Mucosa of rectum (tissue), 2 donors: ENCODE data around the gene LBR.

Source experiments
- H3K27ac ChIP-seq, 2 donors: one replicate each; pipeline ENCODE4 v1.7.0; 2013; ENCODE audit warnings: inconsistent platforms in 2 of 2, low read depth in 2 of 2, low read length in 2 of 2
- H3K27me3 ChIP-seq, 2 donors: one replicate each; pipeline ENCODE4 v1.7.0; 2013; ENCODE audit warnings: low read length in 2 of 2; ENCODE audit not compliant: control insufficient read depth in 2 of 2, insufficient read depth in 2 of 2
- H3K36me3 ChIP-seq, 2 donors: one replicate each; pipeline ENCODE4 v1.7.0; 2013; ENCODE audit warnings: low read length in 2 of 2; ENCODE audit not compliant: control insufficient read depth in 2 of 2, insufficient read depth in 2 of 2
- H3K4me1 ChIP-seq, 2 donors: one replicate each; pipeline ENCODE4 v1.7.0; 2013; ENCODE audit warnings: low read length in 2 of 2, mild to moderate bottlenecking in 1 of 2; ENCODE audit not compliant: control insufficient read depth in 2 of 2, insufficient read depth in 2 of 2
- H3K4me3 ChIP-seq, 2 donors: one replicate each; pipeline ENCODE4 v1.7.0; 2013; ENCODE audit warnings: low read length in 2 of 2
- H3K9ac ChIP-seq, 2 donors: one replicate each; pipeline ENCODE4 v1.7.0; 2013; ENCODE audit warnings: low read length in 2 of 2, low read depth in 1 of 2, mild to moderate bottlenecking in 1 of 2
- H3K9me3 ChIP-seq, 2 donors: one replicate each; pipeline ENCODE4 v1.7.0; 2013; ENCODE audit warnings: low read length in 2 of 2; ENCODE audit not compliant: control insufficient read depth in 2 of 2
- donor health status: healthy.
- donor health status: Normal muscosa, but diverticular disease.

LBR gene

GRCh38 chr1:225462714-225463574, 35.1 kb upstream of the LBR start:
- Histone ChIP-seq H3K36me3 (no peaks in the 10 kb centered on the region), H3K9ac (no peak overlapping the region), H3K4me1 (peaks cover 10 to 29% of the 10 kb centered on the region in 2 donors), H3K27me3 (no peaks in the 10 kb centered on the region), H3K27ac (peak overlapping the region; percentile 28 to 72), H3K9me3 (no peaks in the 10 kb centered on the region), H3K4me3 (no peak overlapping the region)

GRCh38 chr1:225462429-225462713, 34.5 kb upstream of the LBR start:
- H3K4me1 ChIP-seq = peaks cover 10 to 26% of the 10 kb centered on the region in 2 donors
- no peaks in the 10 kb centered on the region for H3K9me3 ChIP-seq
- no peak overlapping the region for H3K9ac ChIP-seq
- no peaks in the 10 kb centered on the region for H3K27me3 ChIP-seq
- no peaks in the 10 kb centered on the region for H3K36me3 ChIP-seq
- H3K4me3 ChIP-seq = no peak overlapping the region
- H3K27ac ChIP-seq = peak overlapping the region in 1 of 2 donors; percentile 43

- Histone ChIP-seq H3K27me3 (no peaks in the 10 kb centered on the region), H3K4me1 (peaks cover 10 to 20% of the 10 kb centered on the region in 2 donors), H3K4me3 (no peak overlapping the region), H3K9me3 (no peaks in the 10 kb centered on the region), H3K9ac (no peak overlapping the region), H3K36me3 (no peaks in the 10 kb centered on the region), H3K27ac (peak overlapping the region in 1 of 2 donors; percentile 43)
Measured at GRCh38 chr1:225461533-225462428, 33.9 kb upstream of the LBR start.

GRCh38 chr1:225460737-225461532, 33.1 kb upstream of the LBR start:
- Histone ChIP-seq H3K4me1 (peaks cover 10 to 19% of the 10 kb centered on the region in 2 donors), H3K9ac (no peak overlapping the region), H3K4me3 (no peak overlapping the region), H3K36me3 (no peaks in the 10 kb centered on the region), H3K27me3 (no peaks in the 10 kb centered on the region), H3K27ac (peak overlapping the region in 1 of 2 donors; percentile 21), H3K9me3 (no peaks in the 10 kb centered on the region)

GRCh38 chr1:225460021-225460736, 32.3 kb upstream of the LBR start:
- H3K9me3 ChIP-seq = no peaks in the 10 kb centered on the region
- H3K9ac ChIP-seq = no peak overlapping the region
- peak overlapping the region in 1 of 2 donors; percentile 7 for H3K27ac ChIP-seq
- peaks cover 10 to 16% of the 10 kb centered on the region in 2 donors for H3K4me1 ChIP-seq
- no peak overlapping the region for H3K4me3 ChIP-seq
- no peaks in the 10 kb centered on the region for H3K27me3 ChIP-seq
- H3K36me3 ChIP-seq = no peaks in the 10 kb centered on the region

- peaks cover 6 to 9% of the 10 kb centered on the region in 2 donors for H3K4me1 ChIP-seq
- H3K4me3 ChIP-seq = no peak overlapping the region
- no peaks in the 10 kb centered on the region for H3K9me3 ChIP-seq
- H3K27ac ChIP-seq = no peak overlapping the region
- no peaks in the 10 kb centered on the region for H3K27me3 ChIP-seq
- H3K36me3 ChIP-seq = no peaks in the 10 kb centered on the region
- no peak overlapping the region for H3K9ac ChIP-seq
Measured at GRCh38 chr1:225458222-225458631, 30.4 kb upstream of the LBR start.

- Histone ChIP-seq H3K36me3 (no peaks in the 10 kb centered on the region), H3K27me3 (no peaks in the 10 kb centered on the region), H3K9ac (no peak overlapping the region), H3K9me3 (no peaks in the 10 kb centered on the region), H3K27ac (no peak overlapping the region), H3K4me3 (no peak overlapping the region), H3K4me1 (peaks cover 0 to 2% of the 10 kb centered on the region in 2 donors)
Measured at GRCh38 chr1:225454733-225455132, 26.9 kb upstream of the LBR start.

- H3K36me3 ChIP-seq = no peaks in the 10 kb centered on the region
- no peak overlapping the region for H3K27ac ChIP-seq
- peaks cover 0 to 9% of the 10 kb centered on the region in 2 donors for H3K4me1 ChIP-seq
- H3K9me3 ChIP-seq = no peaks in the 10 kb centered on the region
- no peak overlapping the region for H3K9ac ChIP-seq
- no peak overlapping the region for H3K4me3 ChIP-seq
- no peaks in the 10 kb centered on the region for H3K27me3 ChIP-seq
Measured at GRCh38 chr1:225453797-225454648, 26.2 kb upstream of the LBR start.
